CD4-positive, alpha-beta memory T cell (primary cell): ENCODE measurements around the gene SRMS. TPM values are rescaled to one million over a fixed set of nuclear protein-coding genes. Genes with fewer than 3 reads are reported as not detected.
"Not testable (repeated sequence)": the region's sequence is repeated elsewhere in the genome, so short reads cannot be mapped to it uniquely, and the experiment has no call there.

ENCODE experiments used
- CTCF ChIA-PET: fragments of 350-600 bp; sonication (Branson Sonifier 250); formaldehyde crosslinking; loops from one replicate; lab custom pipeline; 2021; ENCODE audit warnings: inconsistent platforms; ENCODE audit not compliant: partially characterized antibody; lab: Charles Lee
- POLR2A ChIA-PET: fragments of 350-600 bp; sonication (Branson Sonifier 250); formaldehyde crosslinking; loops from one replicate; lab custom pipeline; 2021; ENCODE audit not compliant: partially characterized antibody; lab: Charles Lee
- DNase-seq, 5 donors: peaks; one replicate each; pipeline versions ENCODE4 v3.0.0 to v3.0.0-alpha.2; 2020 to 2022; ENCODE audit warnings: mixed read lengths in 1 of 5
- H3K27ac ChIP-seq: one replicate; pipeline ENCODE4 v1.7.0; 2013; ENCODE audit warnings: low read depth, low read length
- H3K27me3 ChIP-seq: 2 replicates; pipeline ENCODE4 v1.7.0; 2013; ENCODE audit warnings: mild to moderate bottlenecking, low read length, moderate library complexity; ENCODE audit not compliant: insufficient read depth
- H3K36me3 ChIP-seq: 2 replicates; pipeline ENCODE4 v1.7.0; 2013; ENCODE audit warnings: mild to moderate bottlenecking, low read length, moderate library complexity; ENCODE audit not compliant: insufficient read depth
- H3K4me1 ChIP-seq: 2 replicates; pipeline ENCODE4 v1.7.0; 2013; ENCODE audit warnings: mild to moderate bottlenecking, low read length, moderate library complexity; ENCODE audit not compliant: insufficient read depth
- H3K4me3 ChIP-seq, 2 donors: one replicate each; pipeline ENCODE4 v1.7.0; 2013; ENCODE audit warnings: low read length in 2 of 2, mild to moderate bottlenecking in 1 of 2
- H3K9me3 ChIP-seq, 2 donors: one replicate each; pipeline ENCODE4 v1.7.0; 2013; ENCODE audit warnings: low read length in 2 of 2, control low read depth in 1 of 2; ENCODE audit not compliant: control insufficient read depth in 1 of 2
- H3K27ac Mint-ChIP-seq, 7 donors: one replicate each; pipeline ENCODE4 v1.8.0; 2020 to 2021; ENCODE audit warnings: mixed read lengths in 7 of 7, mild to moderate bottlenecking in 6 of 7, inconsistent platforms in 3 of 7, moderate library complexity in 3 of 7
- H3K27me3 Mint-ChIP-seq, 2 donors: one replicate each; pipeline ENCODE4 v1.8.0; 2020 to 2021; ENCODE audit warnings: mixed read lengths in 2 of 2
- H3K36me3 Mint-ChIP-seq, 2 donors: one replicate each; pipeline ENCODE4 v1.8.0; 2020 to 2021; ENCODE audit warnings: mixed read lengths in 2 of 2, inconsistent platforms in 1 of 2, mild to moderate bottlenecking in 1 of 2
- H3K4me1 Mint-ChIP-seq, 4 donors: one replicate each; pipeline ENCODE4 v1.8.0; 2020 to 2021; ENCODE audit warnings: mixed read lengths in 4 of 4, mild to moderate bottlenecking in 1 of 4
- H3K4me3 Mint-ChIP-seq, 8 donors: one replicate each; pipeline ENCODE4 v1.8.0; 2020 to 2021; ENCODE audit warnings: mixed read lengths in 8 of 8, mild to moderate bottlenecking in 7 of 8, moderate library complexity in 6 of 8, inconsistent platforms in 3 of 8
- H3K9me3 Mint-ChIP-seq, 8 donors: one replicate each; pipeline ENCODE4 v1.8.0; 2020 to 2021; ENCODE audit warnings: mixed read lengths in 8 of 8, mild to moderate bottlenecking in 5 of 8, inconsistent platforms in 3 of 8, moderate library complexity in 1 of 8
- intact Hi-C: fragments of 100-400 bp; cut with micrococcal nuclease; formaldehyde crosslinking; loops from one replicate; pipeline ENCODE4 v1.15.1; 2023
- polyA plus RNA-seq, 2 donors: library from polyadenylated mRNA; unstranded; fragments of 300-500 nt; fragmentation: Illumina TruSeq; gene quantifications; one replicate each; pipeline ENCODE4 v1.2.3, GENCODE V29; 2021
- total RNA-seq, 2 experiments: library from RNA; stranded (reverse); gene quantifications; one replicate each; pipeline ENCODE4 v1.2.3, GENCODE V29; 2021

SRMS gene
- total and polyA plus RNA-seq, 4 experiments from 2014 or later = not detected

- H3K4me3 ChIP-seq = peak overlapping the region; percentile 65 to 84
- Mint-ChIP-seq H3K27ac (peak overlapping the region in 5 of 7 donors; percentile 48 to 81 (median 74)), H3K36me3 (no peaks in the 10 kb centered on the region), H3K4me3 (peak overlapping the region; percentile 75 to 88 (median 82)), H3K27me3 (no peaks in the 10 kb centered on the region), H3K9me3 (no peaks in the 10 kb centered on the region), H3K4me1 (peaks cover 3 to 12% (median 8%) of the 10 kb centered on the region in 4 donors)
- H3K36me3 ChIP-seq = peaks cover 5% of the 10 kb centered on the region
- no peaks in the 10 kb centered on the region for H3K27me3 ChIP-seq
- ChIA-PET CTCF (interaction anchor here (0.7 to 2.6 kb wide), 3 partner anchors 36 to 85 kb away, joined by 3 to 10 read pairs (median 3); partner anchors contain the start of genes PTK6 and RTEL1), POLR2A (interaction anchor here (0.6 to 2.4 kb wide), 14 partner anchors 18 to 400 kb away, joined by 3 to 9 read pairs (median 4); partner anchors contain the start of genes ARFRP1, PPDPF, RTEL1 and SLC2A4RG)
- H3K4me1 ChIP-seq = peaks cover 30% of the 10 kb centered on the region
- intact Hi-C loops = loop anchor here (1.0 kb wide), 1 partner anchor 20 kb away; no protein-coding TSS in a partner anchor
- peak overlapping the region; percentile 70 for H3K27ac ChIP-seq
- DNase-seq = peak in 1 of 5 donors; percentile 37
- no peaks in the 10 kb centered on the region for H3K9me3 ChIP-seq
Observed at GRCh38 chr20:63573647-63574131, 26.1 kb upstream of the SRMS start.

GRCh38 chr20:63572788-63573646 lies 25.5 kb upstream of the SRMS start:
- Histone ChIP-seq H3K27me3 (no peaks in the 10 kb centered on the region), H3K9me3 (no peaks in the 10 kb centered on the region), H3K4me1 (peaks cover 37% of the 10 kb centered on the region), H3K27ac (peak overlapping the region; percentile 70), H3K4me3 (peak overlapping the region; percentile 65 to 84), H3K36me3 (peaks cover 5% of the 10 kb centered on the region)
- POLR2A ChIA-PET = interaction anchor here (0.6 to 2.4 kb wide), 11 partner anchors 18 to 400 kb away, joined by 3 to 9 read pairs (median 4); partner anchors contain the start of genes GMEB2, PPDPF, RTEL1 and SLC2A4RG
- H3K4me1 Mint-ChIP-seq = peaks cover 6 to 19% (median 13%) of the 10 kb centered on the region in 4 donors
- intact Hi-C loops = no loop called here
- H3K9me3 Mint-ChIP-seq = no peaks in the 10 kb centered on the region
- peak in 1 of 5 donors; percentile 27 for DNase-seq
- H3K36me3 Mint-ChIP-seq = no peaks in the 10 kb centered on the region
- H3K27me3 Mint-ChIP-seq = no peaks in the 10 kb centered on the region
- H3K27ac Mint-ChIP-seq = peak overlapping the region in 5 of 7 donors; percentile 48 to 81 (median 60)
- H3K4me3 Mint-ChIP-seq = peak overlapping the region; percentile 75 to 88 (median 81)
- CTCF ChIA-PET = interaction anchor here (0.7 to 2.6 kb wide), 3 partner anchors 35 to 85 kb away, joined by 3 to 10 read pairs (median 3); partner anchors contain the start of genes PTK6 and RTEL1

- Mint-ChIP-seq H3K27me3 (no peaks in the 10 kb centered on the region), H3K27ac (no peak overlapping the region), H3K36me3 (no peaks in the 10 kb centered on the region), H3K4me3 (no peak overlapping the region), H3K9me3 (no peaks in the 10 kb centered on the region), H3K4me1 (peaks cover 7 to 27% (median 18%) of the 10 kb centered on the region in 4 donors)
- no peaks in the 10 kb centered on the region for H3K27me3 ChIP-seq
- H3K36me3 ChIP-seq = peaks cover 5% of the 10 kb centered on the region
- ChIA-PET POLR2A (interaction anchor here (1.0 to 2.4 kb wide), 4 partner anchors 19 to 55 kb away, joined by 3 to 8 read pairs (median 6); partner anchors contain the start of genes GMEB2 and PPDPF), CTCF (interaction anchor here (1.3 kb wide), 1 partner anchor 70 kb away, joined by 3 read pairs; no protein-coding TSS in a partner anchor)
- intact Hi-C loops = no loop called here
- H3K4me3 ChIP-seq = no peak overlapping the region
- DNase-seq = no peak
- H3K27ac ChIP-seq = no peak overlapping the region
- no peaks in the 10 kb centered on the region for H3K9me3 ChIP-seq
- peaks cover 45% of the 10 kb centered on the region for H3K4me1 ChIP-seq
Observed at GRCh38 chr20:63572071-63572787, 24.7 kb upstream of the SRMS start.

- intact Hi-C loops, H3K27ac Mint-ChIP-seq, H3K9me3 ChIP-seq, H3K9me3 Mint-ChIP-seq, H3K27me3 ChIP-seq, H3K4me3 ChIP-seq, H3K36me3 ChIP-seq, POLR2A ChIA-PET, H3K27me3 Mint-ChIP-seq, H3K27ac ChIP-seq, DNase-seq, H3K36me3 Mint-ChIP-seq, H3K4me3 Mint-ChIP-seq, CTCF ChIA-PET: not testable (repeated sequence)
- peaks cover 6 to 31% (median 18%) of the 10 kb centered on the region in 4 donors for H3K4me1 Mint-ChIP-seq
- peaks cover 45% of the 10 kb centered on the region for H3K4me1 ChIP-seq
Observed at GRCh38 chr20:63571087-63571478, 23.5 kb upstream of the SRMS start.

GRCh38 chr20:63570281-63571086 lies 22.9 kb upstream of the SRMS start:
- intact Hi-C loops = no loop called here
- H3K9me3 Mint-ChIP-seq = no peaks in the 10 kb centered on the region
- Histone ChIP-seq H3K4me1 (peaks cover 45% of the 10 kb centered on the region), H3K27me3 (no peaks in the 10 kb centered on the region), H3K9me3 (no peaks in the 10 kb centered on the region), H3K36me3 (peaks cover 5% of the 10 kb centered on the region), H3K27ac (no peak overlapping the region), H3K4me3 (no peak overlapping the region)
- H3K4me1 Mint-ChIP-seq = peaks cover 6 to 31% (median 18%) of the 10 kb centered on the region in 4 donors
- DNase-seq = peak in 1 of 5 donors; percentile 40
- H3K36me3 Mint-ChIP-seq = no peaks in the 10 kb centered on the region
- H3K4me3 Mint-ChIP-seq = no peak overlapping the region
- H3K27me3 Mint-ChIP-seq = no peaks in the 10 kb centered on the region
- no peak overlapping the region for H3K27ac Mint-ChIP-seq
- CTCF ChIA-PET = no interaction called here
- POLR2A ChIA-PET = no interaction called here
